ENCODE results near the gene PDLIM5.
"Not testable (repeated sequence)": the region's sequence is repeated elsewhere in the genome, so short reads cannot be mapped to it uniquely, and the experiment has no call there.

PDLIM5 gene

DNA sequence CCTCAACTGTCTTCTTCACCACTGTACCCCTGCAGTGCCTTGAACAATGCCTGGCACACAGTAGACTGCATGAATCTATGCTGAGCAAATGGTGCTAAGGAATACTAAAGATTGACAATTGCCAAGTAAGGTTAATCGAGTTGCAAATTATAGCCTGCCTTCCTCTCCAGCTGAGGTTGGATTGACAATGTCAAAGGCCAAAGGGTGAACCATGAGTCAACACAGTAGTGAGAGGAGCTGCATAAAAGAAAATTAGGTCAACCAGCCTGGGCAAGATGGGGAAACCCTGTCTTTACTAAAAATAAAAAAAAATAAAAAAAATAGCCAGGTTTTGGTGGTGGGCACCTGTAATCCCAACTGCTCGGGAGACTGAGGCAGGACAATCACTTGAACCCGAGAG is 208.9 kb downstream of the PDLIM5 start:
- Histone ChIP-seq H3K4me2 (ENCODE audit: low read depth, low read length, poor library complexity, severe bottlenecking) (no peak overlapping the region), H3K36me3 (ENCODE audit: insufficient read depth, low read length) (peaks cover 14% of the 10 kb centered on the region; the same call in 1 of the 2 replicates), H2AFZ (ENCODE audit: low read length) (no peak overlapping the region), H3K9me3 (ENCODE audit: insufficient read depth, low read depth, low read length) (no peaks in the 10 kb centered on the region), H3K9ac (ENCODE audit: low read depth, low read length, poor library complexity, severe bottlenecking) (no peak overlapping the region), H3K4me3 (ENCODE audit: low read length, poor library complexity, severe bottlenecking) (no peak overlapping the region), H3K79me2 (ENCODE audit: insufficient read depth, low read length) (no peaks in the 10 kb centered on the region), H3K27me3 (ENCODE audit: insufficient read depth, low read length, poor library complexity, severe bottlenecking) (no peaks in the 10 kb centered on the region), H3K9me2 (replicated peaks; ENCODE audit: low read depth, low read length) (no peaks in the 10 kb centered on the region), H3K4me1 (ENCODE audit: insufficient read depth, low read length, poor library complexity, severe bottlenecking) (no peaks in the 10 kb centered on the region), H4K20me1 (ENCODE audit: insufficient read depth, low read length, poor library complexity, severe bottlenecking) (no peaks in the 10 kb centered on the region), H3F3A (ENCODE audit: low read depth) (no peaks in the 10 kb centered on the region)
- TF ChIP-seq, protein P1, sequence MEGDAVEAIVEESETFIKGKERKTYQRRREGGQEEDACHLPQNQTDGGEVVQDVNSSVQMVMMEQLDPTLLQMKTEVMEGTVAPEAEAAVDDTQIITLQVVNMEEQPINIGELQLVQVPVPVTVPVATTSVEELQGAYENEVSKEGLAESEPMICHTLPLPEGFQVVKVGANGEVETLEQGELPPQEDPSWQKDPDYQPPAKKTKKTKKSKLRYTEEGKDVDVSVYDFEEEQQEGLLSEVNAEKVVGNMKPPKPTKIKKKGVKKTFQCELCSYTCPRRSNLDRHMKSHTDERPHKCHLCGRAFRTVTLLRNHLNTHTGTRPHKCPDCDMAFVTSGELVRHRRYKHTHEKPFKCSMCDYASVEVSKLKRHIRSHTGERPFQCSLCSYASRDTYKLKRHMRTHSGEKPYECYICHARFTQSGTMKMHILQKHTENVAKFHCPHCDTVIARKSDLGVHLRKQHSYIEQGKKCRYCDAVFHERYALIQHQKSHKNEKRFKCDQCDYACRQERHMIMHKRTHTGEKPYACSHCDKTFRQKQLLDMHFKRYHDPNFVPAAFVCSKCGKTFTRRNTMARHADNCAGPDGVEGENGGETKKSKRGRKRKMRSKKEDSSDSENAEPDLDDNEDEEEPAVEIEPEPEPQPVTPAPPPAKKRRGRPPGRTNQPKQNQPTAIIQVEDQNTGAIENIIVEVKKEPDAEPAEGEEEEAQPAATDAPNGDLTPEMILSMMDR (conservative IDR thresholded peaks at IDR 0.05; ENCODE audit: low read length): no peak
- no peak for TF ChIP-seq EZH2phosphoT487 (IDR thresholded peaks at IDR 0.05; ENCODE audit: borderline replicate concordance)

DNA sequence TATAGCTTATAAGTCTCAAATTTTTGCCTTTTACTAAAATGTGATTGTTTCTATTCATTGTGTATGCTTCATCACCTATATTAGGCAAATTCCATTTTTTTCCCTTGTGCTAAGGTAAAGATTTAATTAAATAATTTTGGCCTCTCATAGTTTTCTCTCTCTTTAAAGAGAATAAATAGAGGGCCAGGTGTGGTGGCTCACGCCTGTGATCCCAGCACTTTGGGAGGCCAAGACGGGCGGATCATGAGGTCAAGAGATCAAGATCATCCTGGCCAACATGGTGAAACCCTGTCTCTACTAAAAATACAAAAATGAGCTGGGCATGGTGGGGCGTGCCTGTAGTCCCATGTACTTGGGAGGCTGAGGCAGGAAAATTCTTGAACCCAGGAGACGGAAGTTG is 213.3 kb downstream of the PDLIM5 start:
- not testable (repeated sequence) for H3K9me2 ChIP-seq (replicated peaks; ENCODE audit: low read depth, low read length); H3F3A ChIP-seq (ENCODE audit: low read depth); H4K20me1 ChIP-seq (ENCODE audit: insufficient read depth, low read length, poor library complexity, severe bottlenecking); H2AFZ ChIP-seq (ENCODE audit: low read length); H3K4me1 ChIP-seq (ENCODE audit: insufficient read depth, low read length, poor library complexity, severe bottlenecking); H3K9me3 ChIP-seq (ENCODE audit: insufficient read depth, low read depth, low read length); H3K79me2 ChIP-seq (ENCODE audit: insufficient read depth, low read length); H3K4me3 ChIP-seq (ENCODE audit: low read length, poor library complexity, severe bottlenecking); H3K9ac ChIP-seq (ENCODE audit: low read depth, low read length, poor library complexity, severe bottlenecking); H3K4me2 ChIP-seq (ENCODE audit: low read depth, low read length, poor library complexity, severe bottlenecking); H3K27me3 ChIP-seq (ENCODE audit: insufficient read depth, low read length, poor library complexity, severe bottlenecking)
- peaks cover 12% of the 10 kb centered on the region; the same call in 1 of the 2 replicates for H3K36me3 ChIP-seq (ENCODE audit: insufficient read depth, low read length)

- Histone ChIP-seq H3K9me2 (replicated peaks; ENCODE audit: low read depth, low read length) (no peaks in the 10 kb centered on the region), H3K9me3 (ENCODE audit: insufficient read depth, low read depth, low read length) (no peaks in the 10 kb centered on the region)
Observed at GRCh38 chr4:94665500-94666404, 214.0 kb downstream of the PDLIM5 start.

More at GRCh38 chr4:94665500-94666404, 214.0 kb downstream of the PDLIM5 start:
- Histone ChIP-seq H3F3A (ENCODE audit: low read depth) (no peaks in the 10 kb centered on the region), H2AFZ (ENCODE audit: low read length) (no peak overlapping the region), H3K79me2 (ENCODE audit: insufficient read depth, low read length) (no peaks in the 10 kb centered on the region), H3K4me3 (ENCODE audit: low read length, poor library complexity, severe bottlenecking) (no peak overlapping the region), H4K20me1 (ENCODE audit: insufficient read depth, low read length, poor library complexity, severe bottlenecking) (no peaks in the 10 kb centered on the region), H3K27me3 (ENCODE audit: insufficient read depth, low read length, poor library complexity, severe bottlenecking) (no peaks in the 10 kb centered on the region), H3K36me3 (ENCODE audit: insufficient read depth, low read length) (peaks cover 12% of the 10 kb centered on the region; the same call in 1 of the 2 replicates), H3K4me1 (ENCODE audit: insufficient read depth, low read length, poor library complexity, severe bottlenecking) (no peaks in the 10 kb centered on the region), H3K9ac (ENCODE audit: low read depth, low read length, poor library complexity, severe bottlenecking) (no peak overlapping the region), H3K4me2 (ENCODE audit: low read depth, low read length, poor library complexity, severe bottlenecking) (no peak overlapping the region)
- TF ChIP-seq, protein P1 (conservative IDR thresholded peaks at IDR 0.05; ENCODE audit: low read length): no peak
- TF ChIP-seq EZH2phosphoT487 (IDR thresholded peaks at IDR 0.05; ENCODE audit: borderline replicate concordance): no peak
